GM10248 (cell line): ENCODE data around the gene VPS35L.

ENCODE experiments used
- CTCF ChIA-PET: fragments of 300-600 bp; sonication (Branson Sonifier 250); formaldehyde crosslinking; extraction: SDS; loops from one replicate; lab custom pipeline; 2021; ENCODE audit warnings: antibody characterized with exemption; lab: Yijun Ruan, JAX
- POLR2A ChIA-PET: fragments of 350-650 bp; sonication (Branson Sonifier 250); formaldehyde crosslinking; extraction: SDS; loops from one replicate; lab custom pipeline; 2020; ENCODE audit warnings: antibody characterized with exemption; lab: Yijun Ruan, JAX
- DNase-seq: peaks from one replicate; pipeline ENCODE4 v3.0.0; 2012; ENCODE audit errors: extremely low spot score
- CTCF ChIP-seq: IDR thresholded peaks from 2 replicates; pipeline ENCODE4 v1.5.1; 2012; ENCODE audit warnings: mild to moderate bottlenecking, low read depth; ENCODE audit errors: extremely low read depth, missing control alignments, control extremely low read depth

Gene VPS35L

GRCh38 chr16:19610200-19610599, 54.7 kb downstream of the VPS35L start:
- no peak for DNase-seq
- POLR2A ChIA-PET: no interaction called here
- TF ChIP-seq CTCF: no peak
- CTCF ChIA-PET: interaction anchor here (1.1 kb wide), 1 partner anchor 9 kb away, joined by 3 read pairs; no protein-coding TSS in a partner anchor

GRCh38 chr16:19613834-19614233, 58.3 kb downstream of the VPS35L start:
- CTCF ChIA-PET: interaction anchor here (0.6 to 2.0 kb wide), 7 partner anchors 9 to 273 kb away, joined by 3 to 7 read pairs (median 4); no protein-coding TSS in a partner anchor
- TF ChIP-seq CTCF: no peak
- POLR2A ChIA-PET: no interaction called here
- no peak for DNase-seq

GRCh38 chr16:19616241-19616640, 60.7 kb downstream of the VPS35L start:
- DNase-seq: no peak
- CTCF ChIA-PET: interaction anchor here (0.7 to 1.1 kb wide), 3 partner anchors 8 to 16 kb away, joined by 3 to 4 read pairs (median 3); no protein-coding TSS in a partner anchor
- POLR2A ChIA-PET: no interaction called here
- no peak for TF ChIP-seq CTCF

- CTCF ChIA-PET: no interaction called here
- DNase-seq: no peak
- POLR2A ChIA-PET: no interaction called here
- TF ChIP-seq CTCF: no peak
Observed at GRCh38 chr16:19618876-19619275, 63.4 kb downstream of the VPS35L start.

- ChIA-PET POLR2A (no interaction called here), CTCF (no interaction called here)
- DNase-seq: no peak
- TF ChIP-seq CTCF: no peak
Observed at GRCh38 chr16:19621445-19621844, 65.9 kb downstream of the VPS35L start.

GRCh38 chr16:19625039-19625438, 69.5 kb downstream of the VPS35L start:
- no peak for DNase-seq
- CTCF ChIA-PET: interaction anchor here (2.3 kb wide), 1 partner anchor 11 kb away, joined by 6 read pairs; no protein-coding TSS in a partner anchor

More at GRCh38 chr16:19625039-19625438, 69.5 kb downstream of the VPS35L start:
- no peak for TF ChIP-seq CTCF
- POLR2A ChIA-PET: no interaction called here
